Fibroblast of pulmonary artery (primary cell): Measurements from ENCODE around the gene RAPGEF1.

Experiments
- DNase-seq: peaks from one replicate; pipeline ENCODE4 v3.0.0-alpha.2; 2010; ENCODE audit warnings: low read depth
- H3K4me3 ChIP-seq: replicated peaks from 2 replicates; pipeline ENCODE4 v1.5.1; 2011; ENCODE audit warnings: low read depth, mild to moderate bottlenecking, control low read depth, low read length, moderate library complexity
- TF ChIP-seq, protein P1 (sequence below): IDR thresholded peaks from 2 replicates; pipeline ENCODE4 v1.5.1; 2011; ENCODE audit warnings: mild to moderate bottlenecking, control low read depth, low read length, inconsistent platforms; ENCODE audit errors: missing control alignments

The RAPGEF1 gene

DNA sequence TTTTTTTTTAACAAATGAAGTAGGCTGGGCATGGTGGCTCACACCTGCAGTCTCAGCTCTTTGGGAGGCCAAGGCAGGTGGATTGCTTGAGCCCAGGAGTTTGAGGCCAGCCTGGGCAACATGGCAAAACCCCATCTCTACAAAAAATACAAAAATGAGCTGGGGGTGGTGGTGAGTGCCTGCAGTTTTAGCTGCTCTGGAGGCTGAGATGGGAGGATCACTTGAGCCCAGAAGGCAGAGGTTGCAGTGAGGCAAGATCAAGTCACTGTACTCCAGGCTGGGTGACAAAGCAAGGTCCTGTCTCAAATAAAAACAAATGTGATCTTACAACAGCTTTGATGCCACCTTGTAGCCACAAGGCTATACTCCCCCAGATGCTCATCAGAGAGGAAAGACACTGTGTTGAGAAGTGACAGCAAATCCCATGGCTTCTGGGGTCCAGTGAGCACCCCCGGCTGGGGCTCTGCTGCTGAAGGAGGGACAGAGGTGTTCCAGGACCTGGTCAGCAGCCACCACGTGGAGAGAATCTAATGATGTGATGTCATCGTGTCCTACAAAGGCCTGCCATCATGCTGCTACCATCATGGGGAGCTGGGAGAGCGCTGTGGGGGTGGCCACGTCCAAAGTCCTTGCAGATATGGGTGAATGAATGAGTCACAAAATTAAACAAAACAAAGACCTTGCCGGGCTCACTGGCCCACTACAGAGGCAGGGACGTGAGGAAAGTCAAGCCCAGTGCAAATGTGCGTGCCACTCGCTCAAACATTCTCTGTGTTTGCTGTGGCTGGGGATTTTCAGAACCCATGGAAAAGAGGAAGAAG lies 133.9 kb downstream of the RAPGEF1 start:
- no peak for DNase-seq
- TF ChIP-seq, protein P1, sequence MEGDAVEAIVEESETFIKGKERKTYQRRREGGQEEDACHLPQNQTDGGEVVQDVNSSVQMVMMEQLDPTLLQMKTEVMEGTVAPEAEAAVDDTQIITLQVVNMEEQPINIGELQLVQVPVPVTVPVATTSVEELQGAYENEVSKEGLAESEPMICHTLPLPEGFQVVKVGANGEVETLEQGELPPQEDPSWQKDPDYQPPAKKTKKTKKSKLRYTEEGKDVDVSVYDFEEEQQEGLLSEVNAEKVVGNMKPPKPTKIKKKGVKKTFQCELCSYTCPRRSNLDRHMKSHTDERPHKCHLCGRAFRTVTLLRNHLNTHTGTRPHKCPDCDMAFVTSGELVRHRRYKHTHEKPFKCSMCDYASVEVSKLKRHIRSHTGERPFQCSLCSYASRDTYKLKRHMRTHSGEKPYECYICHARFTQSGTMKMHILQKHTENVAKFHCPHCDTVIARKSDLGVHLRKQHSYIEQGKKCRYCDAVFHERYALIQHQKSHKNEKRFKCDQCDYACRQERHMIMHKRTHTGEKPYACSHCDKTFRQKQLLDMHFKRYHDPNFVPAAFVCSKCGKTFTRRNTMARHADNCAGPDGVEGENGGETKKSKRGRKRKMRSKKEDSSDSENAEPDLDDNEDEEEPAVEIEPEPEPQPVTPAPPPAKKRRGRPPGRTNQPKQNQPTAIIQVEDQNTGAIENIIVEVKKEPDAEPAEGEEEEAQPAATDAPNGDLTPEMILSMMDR, result no peak
- H3K4me3 ChIP-seq, result no peak overlapping the region

DNA sequence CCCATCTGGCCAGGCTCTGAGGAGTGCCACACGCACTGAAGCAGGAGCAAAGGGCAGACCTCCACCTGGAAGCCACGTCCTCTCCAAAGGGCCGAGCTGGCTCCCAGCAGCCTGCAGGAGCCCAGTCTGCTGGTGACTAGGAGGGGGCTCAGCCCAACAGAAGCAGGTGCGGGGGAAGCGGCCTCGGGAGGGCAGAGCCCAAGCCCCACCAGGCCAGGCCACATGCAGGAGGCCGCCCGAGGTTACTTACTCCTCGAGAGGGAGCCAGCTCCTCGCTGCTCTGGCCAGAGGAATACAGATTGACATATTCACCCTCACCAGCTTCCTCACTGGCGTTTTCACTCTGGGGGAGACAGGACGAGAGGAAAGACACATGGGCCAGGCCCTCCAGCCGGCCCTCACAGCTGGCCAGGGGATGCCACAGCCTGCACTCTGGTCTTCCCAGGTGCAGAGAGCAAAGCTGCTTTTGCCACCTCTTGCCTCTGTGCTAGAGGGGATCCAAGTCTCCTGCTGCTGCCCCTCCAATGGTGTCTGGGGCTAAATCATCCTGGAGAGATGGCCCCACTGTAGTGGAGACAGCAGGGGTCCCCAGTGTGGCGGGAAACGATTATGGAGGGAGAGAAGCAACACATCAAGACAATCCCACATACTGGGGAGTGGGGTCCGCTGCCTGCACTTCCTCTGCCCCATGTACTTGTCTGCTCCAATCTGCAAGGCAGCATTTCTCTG lies 136.0 kb downstream of the RAPGEF1 start:
- TF ChIP-seq, protein P1, result no peak
- DNase-seq, result no peak
- H3K4me3 ChIP-seq, result no peak overlapping the region

DNA sequence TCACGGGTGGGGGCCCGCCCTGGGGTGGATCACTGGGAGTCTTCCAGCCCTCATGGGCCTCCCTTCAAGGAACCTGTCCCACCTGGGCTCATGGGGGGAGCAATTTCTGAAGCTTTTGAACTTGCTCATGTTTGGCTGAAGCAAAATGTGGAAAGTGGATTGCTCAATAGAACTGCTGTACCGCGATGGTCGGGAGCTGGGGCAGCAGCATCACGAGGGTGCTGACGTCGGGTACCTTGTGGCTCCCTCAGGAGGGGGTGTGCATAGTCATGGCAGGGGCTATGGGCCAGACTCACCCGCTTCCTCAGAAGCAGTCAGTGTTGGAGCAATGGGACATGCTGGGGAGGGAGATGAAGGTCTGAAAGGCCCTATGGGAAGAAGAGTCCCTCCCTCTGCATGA lies 136.7 kb downstream of the RAPGEF1 start:
- no peak overlapping the region for H3K4me3 ChIP-seq
- no peak for DNase-seq
- TF ChIP-seq, protein P1, result no peak

DNA sequence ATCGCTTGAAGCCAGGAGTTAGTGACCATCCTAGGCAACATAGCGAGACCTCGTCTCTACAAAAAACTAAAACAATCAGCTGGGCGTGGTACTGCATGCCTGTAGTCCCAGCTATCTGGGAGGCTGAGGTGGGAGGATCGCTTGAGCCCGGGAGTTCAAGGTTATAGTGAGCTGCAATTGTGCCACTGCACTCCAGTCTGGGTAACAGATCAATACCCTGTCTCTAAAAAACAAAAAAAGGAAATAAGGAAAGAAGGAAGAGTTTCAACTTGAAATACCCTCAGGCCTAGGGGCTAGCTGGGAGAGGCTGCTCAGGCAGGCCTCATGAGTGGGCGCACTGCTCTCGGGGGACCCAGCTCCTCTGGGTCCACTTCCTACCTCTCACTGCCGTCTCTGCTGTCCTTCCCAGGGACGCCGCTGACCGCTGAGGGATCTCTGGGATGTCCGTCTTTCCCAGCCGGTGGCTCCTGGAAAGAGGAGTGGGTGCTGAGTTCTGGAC lies 138.1 kb downstream of the RAPGEF1 start:
- DNase-seq, result no peak
- TF ChIP-seq, protein P1, result no peak
- no peak overlapping the region for H3K4me3 ChIP-seq

DNA sequence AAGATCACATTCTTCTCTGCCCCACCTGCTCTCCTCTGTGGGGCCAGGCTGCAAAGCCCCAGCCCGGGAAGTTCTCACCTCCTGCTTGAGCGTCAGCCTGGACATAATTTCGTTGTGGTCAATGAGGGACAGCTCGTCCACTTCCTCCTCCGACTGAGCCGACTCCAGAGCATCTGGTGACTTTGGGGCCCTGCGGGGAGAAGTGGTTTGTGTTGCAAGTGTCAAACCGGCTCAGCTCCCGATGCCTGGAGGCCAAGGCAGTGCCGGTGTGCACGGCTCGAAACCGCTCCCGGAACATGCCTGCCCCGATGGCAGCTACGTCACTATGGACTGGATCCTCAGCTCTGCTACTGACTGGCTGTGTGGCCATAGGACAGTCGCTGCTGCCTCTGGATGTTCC lies 141.8 kb downstream of the RAPGEF1 start:
- no peak for DNase-seq
- TF ChIP-seq, protein P1, result no peak
- H3K4me3 ChIP-seq, result no peak overlapping the region

DNA sequence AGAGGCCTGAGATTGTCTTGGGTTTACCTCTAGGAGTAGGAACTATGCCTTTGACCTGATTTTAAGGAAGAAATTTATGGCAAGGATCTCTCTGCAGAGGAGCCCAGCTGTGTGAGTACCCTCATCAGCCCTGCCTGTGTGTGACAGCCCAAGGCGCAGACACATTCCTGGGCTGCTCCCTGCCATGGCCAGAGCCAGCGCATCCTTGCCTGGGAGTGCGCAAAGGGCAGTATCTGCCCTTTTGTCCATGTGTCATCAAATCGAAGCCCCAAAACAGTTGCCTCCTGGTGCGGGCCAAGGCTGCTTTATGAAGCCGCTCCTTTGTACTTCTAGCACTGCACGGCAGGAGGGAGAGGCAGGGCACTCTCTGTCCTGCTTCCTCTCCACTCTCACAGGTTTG lies 142.6 kb downstream of the RAPGEF1 start:
- no peak for DNase-seq
- H3K4me3 ChIP-seq, result no peak overlapping the region
- TF ChIP-seq, protein P1, result no peak
